NCI-H2196 treated with DMSO at 0.1 percent for 48 hours (cell line): ENCODE measurements around the gene RMND5B.
A peak's percentile ranks its signal among the peaks of the same experiment; 100 is the strongest.
"Not testable (repeated sequence)": the region's sequence is repeated elsewhere in the genome, so short reads cannot be mapped to it uniquely, and the experiment has no call there.

Experiments used
- DNase-seq: peaks from one replicate; lab custom pipeline; 2025; ENCODE audit not compliant: unreplicated experiment; lab: John Stamatoyannopoulos, UW

RMND5B gene

DNA sequence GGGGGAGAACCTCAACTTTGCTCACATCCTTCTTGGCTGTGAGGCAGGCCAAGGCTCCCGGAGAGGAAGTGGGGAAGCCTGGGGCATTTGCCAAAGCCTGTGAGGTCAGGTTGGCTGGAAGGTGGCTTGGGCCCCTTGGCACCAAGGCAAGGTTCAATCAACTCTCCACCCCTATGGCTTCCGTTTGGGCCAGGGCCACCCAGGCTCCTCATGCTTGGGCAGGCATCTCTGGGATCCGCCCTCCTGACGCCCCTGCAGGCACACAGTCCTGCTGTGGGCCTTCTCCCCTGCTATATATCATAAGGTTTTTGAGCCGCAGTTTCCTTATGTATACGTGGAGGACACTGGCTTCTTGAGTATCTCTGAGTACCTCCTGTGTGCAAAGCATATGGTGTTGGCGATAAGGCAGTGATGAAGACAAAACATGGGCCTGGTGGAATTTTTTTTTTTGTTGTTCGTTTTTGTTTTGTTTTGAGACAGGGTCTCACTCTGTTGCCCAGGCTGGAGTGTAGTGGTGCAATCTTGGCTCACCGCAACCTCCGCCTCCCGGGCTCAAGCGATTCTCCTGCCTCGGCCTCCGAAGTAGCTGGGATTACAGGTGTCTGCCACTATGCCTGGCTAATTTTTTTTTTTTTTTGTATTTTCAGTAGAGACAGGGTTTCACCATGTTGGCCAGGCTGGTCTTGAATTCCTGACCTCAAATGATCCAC lies 3.4 kb upstream of the RMND5B start:
- DNase-seq = not testable (repeated sequence)

DNA sequence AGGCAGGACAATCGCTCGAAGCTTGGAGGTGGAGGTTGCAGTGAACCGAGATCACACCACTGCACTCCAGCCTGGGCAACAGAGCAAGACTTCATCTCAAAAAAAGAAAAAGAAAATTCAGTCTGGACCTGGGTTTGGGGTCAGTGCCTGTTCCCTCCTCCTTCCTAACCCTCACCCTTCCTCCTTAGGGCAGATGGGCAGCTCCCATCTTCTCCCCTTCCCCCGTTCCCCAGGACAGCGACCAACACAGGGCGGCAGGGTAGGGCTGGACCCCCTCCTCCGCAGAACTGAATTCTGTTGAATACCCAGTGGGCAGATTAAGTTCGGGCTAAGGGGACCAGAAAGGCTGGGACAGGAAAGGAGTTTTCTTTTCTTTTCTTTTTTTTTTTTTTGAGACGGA lies 1.5 kb upstream of the RMND5B start:
- no peak for DNase-seq

DNA sequence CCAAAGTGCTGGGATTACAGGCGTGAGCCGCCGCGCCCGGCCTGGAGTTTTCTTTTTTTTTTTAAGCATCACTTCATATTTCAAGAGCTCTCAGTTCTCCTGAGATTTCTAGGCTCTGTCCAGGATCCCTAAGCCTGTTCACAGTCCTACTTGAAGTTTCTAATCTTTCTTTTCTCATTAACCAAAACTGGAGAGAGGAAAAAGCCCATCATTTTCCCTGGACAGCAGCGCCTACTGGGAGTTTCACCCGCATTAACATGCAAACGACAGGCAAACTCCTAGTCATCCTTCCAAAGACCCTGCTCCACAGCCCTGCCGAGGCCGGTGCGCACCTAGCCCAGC lies 609 bp upstream of the RMND5B start:
- not testable (repeated sequence) for DNase-seq

DNA sequence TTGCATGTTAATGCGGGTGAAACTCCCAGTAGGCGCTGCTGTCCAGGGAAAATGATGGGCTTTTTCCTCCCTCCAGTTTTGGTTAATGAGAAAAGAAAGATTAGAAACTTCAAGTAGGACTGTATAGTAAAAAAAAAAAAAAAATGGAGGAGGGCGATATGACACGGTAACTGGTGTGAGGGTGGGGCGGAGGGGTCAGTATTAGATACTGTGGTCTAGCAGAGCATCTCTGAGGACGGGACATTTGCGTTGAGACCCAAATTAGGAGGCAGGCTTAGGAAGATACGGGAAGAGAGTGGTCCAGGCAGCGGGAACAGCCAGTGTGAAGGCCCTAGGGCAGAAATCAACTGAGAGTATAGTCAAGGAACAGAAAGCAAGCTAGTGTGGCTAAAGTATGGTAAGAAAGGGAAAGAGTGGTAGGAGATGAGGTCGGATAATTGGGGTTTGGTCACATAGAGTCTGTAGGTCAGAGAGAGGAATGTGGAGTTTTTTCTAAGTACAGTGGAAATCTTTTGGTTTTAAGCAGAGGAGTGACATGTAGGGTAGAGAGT lies 707 bp downstream of the RMND5B start:
- no peak for DNase-seq

DNA sequence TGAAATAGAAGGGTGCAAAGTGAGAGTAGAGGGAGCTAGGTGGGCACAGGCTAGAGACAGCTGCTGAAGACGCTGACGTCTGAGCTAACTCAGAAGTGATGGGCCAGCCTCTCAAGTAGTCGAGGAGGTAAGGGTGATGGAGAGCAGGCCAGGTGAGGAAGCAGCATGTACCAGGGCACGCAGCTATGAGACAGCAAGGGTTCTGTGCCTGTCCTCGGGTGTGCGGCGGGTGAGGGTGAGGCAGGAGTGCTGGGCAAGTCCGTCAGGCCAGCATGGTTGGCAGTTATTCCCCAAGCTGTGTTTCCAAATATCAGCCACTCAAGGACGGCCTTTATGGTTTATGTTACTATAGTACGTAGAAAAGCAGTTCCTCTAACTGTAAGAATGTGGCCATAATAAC lies 6.2 kb downstream of the RMND5B start:
- DNase-seq = no peak

DNA sequence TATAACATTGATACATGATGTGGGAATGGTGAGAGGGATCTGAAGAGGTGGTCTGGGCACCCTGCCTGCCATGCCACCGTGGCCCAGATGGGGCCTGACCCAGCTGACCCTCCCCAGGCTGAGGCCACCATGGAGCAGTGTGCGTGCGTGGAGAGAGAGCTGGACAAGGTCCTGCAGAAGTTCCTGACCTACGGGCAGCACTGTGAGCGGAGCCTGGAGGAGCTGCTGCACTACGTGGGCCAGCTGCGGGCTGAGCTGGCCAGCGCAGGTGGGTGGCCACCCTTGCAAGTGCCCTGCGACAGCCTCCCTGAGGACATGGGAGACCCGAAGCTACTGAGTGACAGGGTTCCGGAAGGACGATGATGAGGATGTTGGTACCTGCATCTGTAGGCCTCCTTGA lies 7.2 kb downstream of the RMND5B start:
- no peak for DNase-seq

DNA sequence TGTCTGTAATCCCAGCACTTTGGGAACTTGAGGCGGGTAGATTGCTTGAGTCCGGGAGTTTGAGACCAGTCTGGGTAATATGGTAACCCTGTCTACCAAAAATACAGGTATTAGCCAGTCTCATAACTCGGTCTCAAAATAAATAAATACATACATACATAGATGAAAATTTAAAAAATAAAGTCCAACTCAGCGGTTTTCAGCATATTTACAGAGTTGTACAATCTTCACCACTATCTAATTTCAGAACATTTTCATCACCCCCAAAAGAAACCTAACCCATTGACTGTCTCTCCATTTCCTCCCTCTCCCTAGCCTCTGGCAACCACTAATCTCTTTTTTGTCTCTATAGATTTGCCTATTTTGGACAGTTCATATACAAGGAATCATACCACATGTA lies 10.7 kb downstream of the RMND5B start:
- no peak for DNase-seq

DNA sequence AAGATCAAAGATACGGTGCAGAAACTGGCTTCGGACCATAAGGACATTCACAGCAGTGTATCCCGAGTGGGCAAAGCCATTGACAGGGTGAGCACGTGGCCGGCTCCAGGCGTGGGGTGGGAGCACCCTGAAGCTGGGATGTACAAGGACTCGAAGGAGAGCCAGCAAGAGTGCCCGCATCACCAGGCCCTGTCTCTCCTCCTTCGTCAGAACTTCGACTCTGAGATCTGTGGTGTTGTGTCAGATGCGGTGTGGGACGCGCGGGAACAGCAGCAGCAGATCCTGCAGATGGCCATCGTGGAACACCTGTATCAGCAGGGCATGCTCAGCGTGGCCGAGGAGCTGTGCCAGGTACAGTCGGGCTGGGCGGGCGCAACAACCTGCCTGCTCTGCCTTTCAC lies 11.8 kb downstream of the RMND5B start:
- DNase-seq = no peak

DNA sequence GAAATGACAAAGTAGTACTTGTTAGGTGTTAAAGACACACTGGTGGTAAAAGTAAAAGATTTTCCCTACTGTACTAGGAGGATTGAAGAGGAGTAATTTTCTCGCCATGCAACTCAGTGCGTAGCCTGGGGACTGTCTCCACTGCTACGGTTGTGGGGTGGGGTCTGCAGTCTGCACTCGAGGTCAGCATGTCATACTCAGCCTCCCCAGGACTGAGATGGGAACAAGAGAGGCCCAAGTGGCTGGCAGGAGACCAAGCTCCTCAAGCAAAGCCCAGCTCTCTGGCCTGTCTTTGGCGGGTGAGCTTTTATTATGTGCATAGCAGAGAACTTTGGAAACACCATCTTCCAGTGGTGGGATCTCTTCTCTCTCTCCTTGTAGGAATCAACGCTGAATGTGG lies 12.4 kb downstream of the RMND5B start:
- no peak for DNase-seq

DNA sequence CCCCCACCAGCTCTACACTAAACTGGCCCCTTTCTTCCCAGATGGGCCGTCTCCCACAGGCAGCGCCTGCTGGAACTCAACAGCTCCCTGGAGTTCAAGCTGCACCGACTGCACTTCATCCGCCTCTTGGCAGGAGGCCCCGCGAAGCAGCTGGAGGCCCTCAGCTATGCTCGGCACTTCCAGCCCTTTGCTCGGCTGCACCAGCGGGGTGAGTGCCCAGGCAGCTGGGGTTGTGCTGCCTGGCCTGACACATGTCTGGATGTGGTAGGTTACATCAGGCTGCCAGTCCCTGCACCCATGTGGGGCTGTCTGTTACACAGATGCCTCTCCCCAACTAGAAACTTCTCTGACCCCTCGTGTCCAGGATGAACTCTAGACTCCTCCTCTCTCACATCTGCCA lies 13.1 kb downstream of the RMND5B start:
- DNase-seq = no peak

DNA sequence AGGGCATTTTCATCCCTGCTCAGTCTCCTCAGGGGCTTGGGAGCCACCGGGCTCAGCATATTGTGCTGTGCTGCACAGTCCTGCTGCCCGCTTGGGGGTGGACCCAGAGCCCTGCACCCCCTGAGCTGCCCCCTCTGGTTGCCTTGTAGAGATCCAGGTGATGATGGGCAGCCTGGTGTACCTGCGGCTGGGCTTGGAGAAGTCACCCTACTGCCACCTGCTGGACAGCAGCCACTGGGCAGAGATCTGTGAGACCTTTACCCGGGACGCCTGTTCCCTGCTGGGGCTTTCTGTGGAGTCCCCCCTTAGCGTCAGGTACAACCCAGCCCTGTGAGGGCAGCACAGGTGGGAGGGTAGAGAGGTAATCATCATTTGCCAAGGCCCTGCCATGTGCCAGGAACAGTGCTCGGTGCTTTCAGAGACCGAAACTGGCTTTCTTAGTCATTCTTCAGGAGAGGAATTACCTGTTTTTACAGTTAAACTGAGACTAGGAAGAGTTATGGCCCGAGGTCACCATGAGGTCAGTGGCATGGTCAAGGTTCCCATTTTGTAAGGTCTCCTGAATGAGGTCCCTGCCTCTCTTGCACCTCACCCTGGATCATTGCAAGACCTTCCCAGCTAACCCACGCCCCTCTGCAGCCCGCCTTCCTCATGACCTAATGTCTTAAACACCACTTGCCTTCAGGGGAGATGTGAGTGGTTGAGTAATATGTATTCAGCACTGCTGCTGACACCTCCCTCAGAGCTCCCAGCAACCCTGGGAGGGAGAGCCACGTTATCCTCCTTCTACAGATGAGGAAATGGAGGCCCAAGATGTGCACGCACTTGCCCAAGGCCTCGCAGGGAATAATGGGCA lies 15.4 kb downstream of the RMND5B start:
- DNase-seq = peak; percentile 8

DNA sequence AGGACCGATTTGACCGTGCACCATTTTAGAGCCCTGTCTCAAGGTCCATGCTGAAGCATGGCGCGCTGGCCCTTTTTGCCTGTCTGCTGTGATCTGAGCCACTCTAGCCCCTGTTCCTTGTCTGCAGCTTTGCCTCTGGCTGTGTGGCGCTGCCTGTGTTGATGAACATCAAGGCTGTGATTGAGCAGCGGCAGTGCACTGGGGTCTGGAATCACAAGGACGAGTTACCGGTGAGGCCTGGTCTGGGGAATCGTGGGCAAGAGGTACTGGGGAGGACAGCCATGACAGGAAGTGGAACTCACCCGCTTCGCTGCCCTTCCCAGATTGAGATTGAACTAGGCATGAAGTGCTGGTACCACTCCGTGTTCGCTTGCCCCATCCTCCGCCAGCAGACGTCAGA lies 16.6 kb downstream of the RMND5B start:
- DNase-seq = no peak

DNA sequence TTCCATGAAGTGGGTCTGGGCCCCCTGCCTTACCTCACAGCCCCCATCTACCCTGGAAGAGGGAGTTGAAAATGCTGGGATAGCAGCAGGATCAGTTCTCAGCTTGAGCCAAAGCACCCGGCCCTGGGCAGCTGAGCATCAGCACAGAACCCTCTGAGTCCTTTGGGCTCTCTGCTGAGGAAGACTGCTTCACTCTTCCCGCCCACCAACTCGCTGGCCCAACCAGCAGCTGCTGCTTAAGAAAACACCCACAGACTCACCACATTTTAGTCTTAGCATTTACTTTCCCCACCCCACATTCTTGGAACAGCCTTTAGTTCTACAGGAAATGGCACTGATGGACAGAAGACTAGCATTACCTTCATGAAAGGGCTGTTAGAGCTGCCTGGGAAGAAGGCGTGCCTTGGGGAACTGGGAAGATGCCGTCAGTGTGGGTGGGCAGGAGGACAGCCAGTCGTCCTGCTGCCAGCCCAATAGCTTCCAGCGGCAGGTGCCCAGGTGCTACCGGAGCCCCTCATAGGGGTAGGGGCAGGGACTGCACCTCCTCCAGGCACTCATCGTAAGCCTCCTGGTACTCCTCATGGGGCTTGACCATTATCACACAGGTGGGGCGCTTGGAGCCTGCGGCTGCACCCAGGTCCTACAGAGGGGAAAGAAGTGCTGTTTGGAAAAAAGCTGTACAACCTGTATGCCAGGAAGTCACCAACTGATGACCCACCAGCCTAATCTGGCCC lies 18.6 kb downstream of the RMND5B start:
- no peak for DNase-seq

DNA sequence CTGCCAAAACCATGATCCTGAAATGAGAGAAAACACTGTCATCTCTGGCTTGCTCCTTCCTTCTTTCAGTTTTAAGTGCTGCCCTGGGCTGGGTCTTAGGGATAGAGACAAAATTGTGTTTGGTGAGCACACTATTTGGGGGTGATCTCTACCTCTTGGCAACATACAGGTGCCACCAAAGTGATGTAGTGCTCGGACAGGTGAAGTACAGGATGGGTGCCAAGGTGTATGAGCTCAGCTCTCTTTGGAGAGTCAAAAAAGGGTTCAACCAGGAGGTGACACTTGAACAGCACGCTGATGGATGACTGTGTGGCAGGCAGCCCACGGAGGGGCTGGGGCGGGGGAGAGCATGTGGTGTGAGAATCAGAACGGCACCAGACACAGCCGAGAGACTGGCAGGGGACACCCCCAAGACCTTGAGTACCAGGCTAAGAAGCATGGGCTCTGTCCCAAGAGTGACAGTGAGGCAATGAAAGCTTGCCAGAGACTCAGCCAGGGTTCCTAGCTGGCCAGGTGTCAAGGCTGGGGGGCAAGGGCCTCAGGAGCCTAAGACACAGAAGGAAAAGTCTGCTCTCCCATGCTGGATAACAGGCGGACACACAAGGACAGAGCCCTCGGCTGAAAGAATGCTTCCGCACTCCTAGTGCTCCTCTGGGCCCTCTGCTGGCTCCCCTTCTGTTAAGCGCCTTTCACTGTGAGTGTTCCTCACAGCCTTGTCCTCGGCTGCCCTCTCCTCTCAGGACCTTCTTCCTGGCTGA lies 20.3 kb downstream of the RMND5B start:
- no peak for DNase-seq

DNA sequence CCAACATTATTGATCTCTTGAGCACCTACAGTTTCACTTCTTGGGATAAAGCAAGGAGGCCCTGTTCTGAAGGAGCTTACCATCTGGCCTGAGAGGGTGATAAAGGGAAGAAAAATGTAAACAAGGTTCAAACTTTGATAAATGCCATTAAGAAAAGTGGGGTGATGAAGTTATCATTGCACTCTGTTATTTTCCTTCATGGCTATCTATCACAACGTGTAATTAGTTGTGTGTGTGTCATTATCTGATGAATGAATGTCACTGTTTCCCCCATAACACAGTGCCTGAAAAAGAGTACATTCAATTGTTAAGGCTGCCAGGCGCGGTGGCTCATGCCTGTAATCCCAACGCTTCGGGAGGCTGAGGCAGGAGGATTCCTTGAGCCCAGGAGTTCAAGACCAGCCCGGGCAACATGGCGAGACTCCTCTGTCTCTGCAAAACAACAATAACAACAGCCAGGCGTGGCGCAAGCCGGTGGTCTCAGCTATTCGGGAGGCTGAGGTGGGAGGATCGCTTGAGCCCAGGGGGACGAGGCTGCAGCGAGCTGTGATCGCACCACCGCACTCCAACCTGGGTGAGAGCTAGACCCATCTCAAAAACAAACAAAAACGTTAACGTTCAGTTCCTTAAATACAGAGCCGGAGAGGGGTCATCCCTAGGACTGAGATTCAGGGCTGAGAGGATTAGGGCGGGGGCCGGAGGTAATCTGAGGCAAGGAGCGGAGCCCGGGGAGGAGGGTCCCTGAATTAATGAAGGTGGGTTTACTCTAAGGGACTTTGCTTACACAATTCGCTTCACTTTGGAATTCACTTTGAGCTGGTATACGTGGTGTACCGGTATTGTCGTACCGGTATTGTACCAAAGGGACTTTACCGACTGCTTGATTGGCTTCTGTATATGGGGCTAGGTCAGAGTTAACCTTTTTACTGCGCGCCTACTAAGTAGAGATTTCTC lies 22.0 kb downstream of the RMND5B start:
- no peak for DNase-seq

DNA sequence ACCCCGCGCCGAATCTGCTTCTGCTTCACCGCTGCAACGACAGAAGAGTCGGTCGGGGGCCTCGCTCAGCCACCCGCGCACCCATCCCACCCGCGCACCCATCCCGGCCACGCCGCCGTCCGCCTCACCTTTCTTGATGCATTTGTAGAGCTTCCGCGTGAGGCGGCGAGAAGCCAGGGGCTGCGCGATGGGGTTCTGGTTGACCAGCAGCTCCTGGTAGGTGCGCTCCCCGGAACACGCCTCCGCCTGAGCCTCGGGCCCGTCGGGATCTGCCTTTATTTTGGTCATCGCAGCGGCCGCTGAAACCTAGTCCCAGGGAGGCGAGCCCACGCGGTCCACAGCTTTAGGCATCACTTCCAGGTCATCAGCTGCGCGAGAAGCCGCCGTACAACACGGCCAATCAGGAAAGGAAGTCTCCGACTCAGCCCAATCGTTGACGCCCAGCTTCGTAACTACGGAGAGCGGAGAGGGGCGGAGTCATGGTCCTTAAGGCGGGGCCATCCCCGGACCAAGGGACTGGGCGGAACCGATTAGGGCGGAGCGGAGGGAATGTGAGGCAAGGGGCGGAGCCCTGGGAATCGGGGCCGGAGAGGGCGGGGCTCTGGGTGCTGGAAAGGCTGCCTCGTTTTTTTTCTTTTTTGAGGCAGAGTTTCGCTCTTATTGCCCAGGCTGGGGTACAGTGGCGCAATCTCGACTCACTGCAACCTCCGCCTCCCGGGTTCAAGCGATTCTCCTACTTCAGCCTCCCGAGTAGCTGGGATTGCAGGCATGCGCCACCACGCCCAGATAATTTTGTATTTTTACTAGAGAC lies 22.9 kb downstream of the RMND5B start, which contains the start of gene NHP2:
Gene NHP2 (minus strand): TSS at position 356 of the 811 bp plus-strand sequence. CDS start 68 bp downstream, at position 288.
- peak; percentile 96 for DNase-seq

DNA sequence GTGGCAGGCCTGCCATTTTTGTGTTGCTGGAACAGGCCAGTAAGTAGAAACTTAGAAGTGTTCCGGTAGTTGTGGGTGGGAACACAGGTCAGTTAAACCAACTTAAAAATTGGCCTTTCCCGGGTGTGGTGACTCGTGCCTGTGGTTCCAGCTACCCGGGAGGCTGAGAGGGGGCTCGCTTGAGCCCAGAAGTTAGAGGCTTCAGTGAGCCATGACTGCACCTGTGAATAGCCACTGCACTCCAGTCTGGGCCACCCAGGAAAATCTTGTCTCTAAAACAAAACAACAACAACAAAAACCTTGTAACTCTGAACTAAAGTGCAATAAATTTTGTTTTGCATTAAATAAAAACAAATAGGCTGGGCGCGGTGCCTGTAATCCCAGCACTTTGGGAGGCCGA lies 24.3 kb downstream of the RMND5B start:
- no peak for DNase-seq

DNA sequence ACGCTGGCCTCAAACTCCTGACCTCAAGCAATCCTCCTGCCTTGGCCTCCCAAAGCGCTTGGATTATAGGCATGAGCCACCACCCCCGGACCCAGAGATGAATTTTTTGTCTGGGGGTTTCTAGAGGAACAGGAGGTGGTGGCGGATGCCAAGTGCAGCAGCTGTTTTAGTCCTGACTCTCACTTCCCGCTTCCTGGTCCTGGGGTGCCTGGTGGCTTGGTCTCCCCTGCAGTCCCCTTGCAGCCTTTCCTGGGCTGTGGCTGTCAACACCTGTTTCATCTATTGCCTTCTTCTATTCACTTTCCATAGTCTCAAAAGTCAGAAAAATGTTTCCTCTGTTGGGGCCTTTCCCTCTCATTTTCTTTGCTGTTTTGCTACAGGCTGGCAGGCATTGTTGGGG lies 29.4 kb downstream of the RMND5B start:
- DNase-seq = no peak

DNA sequence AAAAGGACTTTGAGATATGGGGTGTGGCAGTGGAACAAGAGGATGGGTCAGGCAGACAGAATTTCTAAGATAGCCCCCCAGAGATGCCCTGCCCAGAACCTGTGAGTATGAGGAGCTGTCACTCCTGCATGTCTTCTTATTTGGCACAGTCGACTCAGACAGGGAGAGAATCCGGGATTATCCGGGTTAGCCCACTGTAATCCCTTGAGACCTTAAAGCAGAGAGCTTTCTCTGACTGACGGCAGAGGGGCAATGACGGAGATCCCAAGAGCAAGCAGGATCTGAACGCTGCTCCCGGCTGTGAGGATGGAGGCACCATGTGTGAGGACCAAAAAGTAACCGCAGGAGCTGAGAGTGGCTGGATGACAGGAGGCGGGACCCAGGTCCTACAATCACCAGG lies 31.7 kb downstream of the RMND5B start:
- DNase-seq = no peak
